Pancreas (tissue), 10 donors: Measurements from ENCODE around the gene PRDM16. TPM values are rescaled to one million over a fixed set of nuclear protein-coding genes. Genes with fewer than 3 reads are reported as not detected.

ENCODE experiments used
- ATAC-seq, 4 donors: fragments of 200-7000 bp; cut with Tn5 transposase; one replicate each; pipeline versions ENCODE4 v1.8.0 to v1.9.1; 2020; ENCODE audit warnings: mild to moderate bottlenecking in 4 of 4, moderate library complexity in 4 of 4
- DNase-seq, 6 donors: peaks; one replicate each; pipeline ENCODE4 v3.0.0-alpha.2; 2020
- FAIRE-seq: peaks from 2 replicates; lab custom pipeline; 2012; peaks lifted over from hg19 to GRCh38; lab: Jason Lieb, UNC
- H3K27ac ChIP-seq, 4 donors: fragments of 200-600 bp; sonication (generic); 1 replicate in 3 of 4; 2 replicates in 1 of 4; pipeline versions ENCODE4 v1.5.0 to v1.8.0; 2020
- H3K27me3 ChIP-seq, 4 donors: fragments of 200-600 bp; one replicate each; pipeline ENCODE4 v1.8.0; 2021
- H3K36me3 ChIP-seq, 3 donors: fragments of 200-600 bp; sonication (generic) in 1 of 3; one replicate each; pipeline versions ENCODE4 v1.5.0 to v1.8.0; 2020 to 2021
- H3K4me1 ChIP-seq, 3 donors: fragments of 200-600 bp; one replicate each; pipeline ENCODE4 v1.8.0; 2021
- H3K4me3 ChIP-seq, 4 donors: fragments of 200-600 bp; sonication (generic) in 2 of 4; one replicate each; pipeline versions ENCODE4 v1.5.0 to v1.8.0; 2020 to 2021
- H3K9me3 ChIP-seq, 4 donors: fragments of 200-600 bp; one replicate each; pipeline ENCODE4 v1.8.0; 2021
- CTCF ChIP-seq, 4 donors: fragments of 200-600 bp; sonication (generic) in 3 of 4; IDR thresholded peaks; one replicate each; pipeline versions ENCODE4 v1.5.0 to v1.8.0; 2021; ENCODE audit warnings: antibody characterized with exemption in 4 of 4
- WGBS, 2 donors: extraction: QIAGEN DNeasy Blood & Tissue Kit; methylation state at CpG; one replicate each; pipeline ENCODE4 v1.1.7; 2013; 5-methylcytosine and 5-hydroxymethylcytosine counted together
- intact Hi-C, 3 donors: fragments of 100-400 bp; cut with DNase I; formaldehyde crosslinking; loops; one replicate each; pipeline versions ENCODE4 v1.11.1 to v1.14.2; 2022
- polyA plus RNA-seq, 2 donors: library from polyadenylated mRNA; stranded (reverse); fragments of 200-250 nt; gene quantifications; one replicate each; pipeline ENCODE4 v1.2.3, GENCODE V29; 2013
- total RNA-seq, 6 donors: library from RNA; stranded (reverse); fragmentation: NEBNext Ultra II Directional in 4 of 6; extraction: Animal tissue kit (Norgen Biotek cat#: 25700) in 4 of 6; gene quantifications; one replicate each; pipeline versions ENCODE4 v1.2.1 to v1.2.4, GENCODE V29; 2021 to 2023
- donor health status: healthy with polysubstance abuse.
- donor health status: DM: no; HTN: no; CAD: no; lungs with moderate emphysema.
- donor health status: DM: no; HTN: no; CAD: no.
- donor health status: control.
- donor health status: control.
- donor health status: Bipolar disorder and iron deficiency.
- donor health status: DM: yes; HTN: yes; CAD: no.
- donor health status: DM: no; HTN: no; CAD: no.
- donor health status: DM: no; HTN: no; CAD: no.
- donor health status: DM: yes; HTN: yes; CAD: no.

The PRDM16 gene
- total and polyA plus RNA-seq, 8 donors, result 6.6 to 19.2 (median 14.9) TPM

DNA sequence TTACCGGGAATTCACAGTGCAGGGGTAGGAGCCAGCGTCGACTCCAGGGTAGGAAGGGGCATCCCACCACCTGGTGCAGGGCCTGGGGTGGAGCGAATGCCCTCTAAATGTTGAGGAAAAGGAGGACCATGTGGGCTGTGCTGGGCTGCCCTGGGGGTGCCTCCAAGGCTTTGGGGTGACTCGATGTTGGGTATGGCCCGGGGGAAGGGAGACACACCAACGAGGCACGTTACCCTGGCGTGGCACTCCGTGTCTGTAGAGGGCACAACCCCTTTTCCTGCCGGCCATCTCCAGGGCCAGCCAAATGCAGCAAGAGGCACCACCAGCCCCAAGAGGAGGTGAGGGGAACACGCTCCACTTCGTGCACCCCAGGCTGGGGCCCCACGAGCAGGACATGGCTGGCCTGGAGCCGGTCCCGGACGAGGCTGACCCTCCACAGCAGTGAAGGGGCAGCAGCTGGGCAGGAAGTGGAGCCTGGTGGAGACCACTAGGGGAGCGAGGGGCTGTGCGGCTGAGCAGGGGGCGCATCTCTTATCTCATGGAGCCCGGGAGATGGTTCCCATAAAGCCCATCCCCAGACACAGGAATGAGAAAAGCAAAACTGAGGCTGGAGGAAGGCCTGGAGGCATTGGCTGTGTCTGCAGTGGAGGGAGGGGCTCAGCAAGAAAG is 36.5 kb upstream of the PRDM16 start:
- FAIRE-seq, result no peak
- no peaks in the 10 kb centered on the region for H3K9me3 ChIP-seq
- H3K4me3 ChIP-seq, result no peak overlapping the region
- TF ChIP-seq CTCF (IDR thresholded peaks at IDR 0.05), result no peak
- H3K4me1 ChIP-seq, result no peaks in the 10 kb centered on the region
- 76 to 87% methylated on average over 21 of the region's 21 CpGs for WGBS, 2 donors
- peak in 2 of 6 donors; percentile 53 to 54 for DNase-seq
- no peak overlapping the region for H3K27ac ChIP-seq
- no peaks in the 10 kb centered on the region for H3K27me3 ChIP-seq
- H3K36me3 ChIP-seq, result no peaks in the 10 kb centered on the region
- no peak for ATAC-seq
- intact Hi-C loops, result no loop called here

GRCh38 chr1:3033040-3033789 is 35.8 kb upstream of the PRDM16 start:
- intact Hi-C loops, result no loop called here
- DNase-seq (no peak), FAIRE-seq (no peak), ATAC-seq (no peak)
- Histone ChIP-seq H3K4me3 (no peak overlapping the region), H3K36me3 (no peaks in the 10 kb centered on the region), H3K9me3 (no peaks in the 10 kb centered on the region), H3K27me3 (no peaks in the 10 kb centered on the region), H3K27ac (no peak overlapping the region), H3K4me1 (no peaks in the 10 kb centered on the region)
- no peak for TF ChIP-seq CTCF (IDR thresholded peaks at IDR 0.05)
- WGBS, 2 donors, result 76 to 83% methylated on average over 25 of the region's 25 CpGs

DNA sequence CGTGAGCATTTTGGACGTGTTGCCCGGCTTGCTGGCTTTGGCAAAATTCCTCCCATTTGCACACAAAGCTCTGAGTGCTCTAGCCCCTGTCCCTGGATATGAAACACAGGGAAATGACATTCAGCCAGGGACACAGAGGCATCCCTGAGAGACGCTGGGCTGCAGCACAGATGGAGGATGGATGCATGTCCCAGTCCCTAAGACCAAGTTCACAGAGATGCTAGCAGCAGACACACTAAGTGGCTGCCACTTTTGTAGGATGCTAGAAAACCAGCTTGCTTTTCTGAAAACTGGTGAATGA is 35.3 kb upstream of the PRDM16 start:
- Histone ChIP-seq H3K4me1 (no peaks in the 10 kb centered on the region), H3K9me3 (no peaks in the 10 kb centered on the region), H3K36me3 (no peaks in the 10 kb centered on the region), H3K27ac (no peak overlapping the region), H3K4me3 (no peak overlapping the region), H3K27me3 (no peaks in the 10 kb centered on the region)
- ATAC-seq (no peak), FAIRE-seq (no peak), DNase-seq (no peak)
- intact Hi-C loops, result no loop called here
- no peak for TF ChIP-seq CTCF (IDR thresholded peaks at IDR 0.05)
- WGBS, 2 donors, result 60 to 73% methylated on average over 4 of the region's 4 CpGs

DNA sequence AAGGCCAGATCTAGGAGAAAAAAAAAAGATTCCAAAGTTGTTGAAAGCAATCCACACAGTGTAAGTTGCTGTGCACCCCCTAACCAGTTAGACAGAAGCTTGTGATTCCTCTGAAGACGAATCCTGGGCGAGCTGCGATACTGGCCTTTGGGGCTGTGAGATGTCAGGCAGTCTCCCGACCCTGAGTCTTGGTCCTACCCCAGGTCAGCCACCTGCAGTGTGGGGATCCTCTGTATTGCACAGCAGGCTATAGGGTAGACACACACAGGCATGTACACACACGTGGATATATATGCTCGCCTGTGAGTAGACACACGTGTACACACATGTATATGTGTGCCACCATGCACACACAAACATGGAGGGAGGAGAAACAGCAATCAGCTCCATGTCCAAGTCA is 34.8 kb upstream of the PRDM16 start:
- no peaks in the 10 kb centered on the region for H3K4me1 ChIP-seq
- no peaks in the 10 kb centered on the region for H3K9me3 ChIP-seq
- ATAC-seq, result no peak
- H3K27me3 ChIP-seq, result no peaks in the 10 kb centered on the region
- H3K4me3 ChIP-seq, result no peak overlapping the region
- DNase-seq, result no peak
- WGBS, 2 donors, result 68 to 76% methylated on average over 7 of the region's 7 CpGs
- FAIRE-seq, result no peak
- no peak for TF ChIP-seq CTCF (IDR thresholded peaks at IDR 0.05)
- no peak overlapping the region for H3K27ac ChIP-seq
- intact Hi-C loops, result no loop called here
- no peaks in the 10 kb centered on the region for H3K36me3 ChIP-seq
